ENCODE measurements around the gene CNTNAP2. TPM values are rescaled to one million over a fixed set of nuclear protein-coding genes. Genes with fewer than 3 reads are reported as not detected.

CNTNAP2 gene
- total and polyA plus RNA-seq, 2 of the 4 experiments (the other 2 are of a cell fraction): not detected

- no peak overlapping the region for H2BK5ac ChIP-seq (ENCODE audit: low read depth, low read length, poor library complexity, severe bottlenecking)
- no peak overlapping the region for H2BK120ac ChIP-seq (ENCODE audit: low read depth, low read length)
- H3K14ac ChIP-seq (replicated peaks; ENCODE audit: low read depth, low read length): no peak overlapping the region
- H3K27ac ChIP-seq (ENCODE audit: insufficient read depth, low read length): no peak overlapping the region
- H3K4me2 ChIP-seq (ENCODE audit: low read depth, low read length): no peak overlapping the region
- H3K9me3 ChIP-seq (ENCODE audit: control insufficient read depth, insufficient read depth, low read length): peaks cover 7% of the 10 kb centered on the region
- H3K9ac ChIP-seq (ENCODE audit: low read depth, low read length): no peak overlapping the region
- no peak overlapping the region for H3K23ac ChIP-seq (ENCODE audit: low read depth, low read length)
- no peaks in the 10 kb centered on the region for H3K79me1 ChIP-seq (ENCODE audit: low read depth in 1 of 2, low read length in 2 of 2)
- POLR2A ChIA-PET (ENCODE audit: unreplicated experiment): no interaction called here
- H2AFZ ChIP-seq (replicated peaks; ENCODE audit: low read length, poor library complexity): no peak overlapping the region
- H3K18ac ChIP-seq (ENCODE audit: low read depth, low read length): no peak overlapping the region
- no peak overlapping the region for H2BK15ac ChIP-seq (ENCODE audit: low read depth, low read length)
- BruUV-seq (replicated peaks): no TSS peak
- no peaks in the 10 kb centered on the region for H3K4me1 ChIP-seq (ENCODE audit: control insufficient read depth, insufficient read depth, low read length)
- DNase-seq: no peak
- no peak for ATAC-seq (ENCODE audit: low read depth)
- no CpG with 5 or more reads among the region's 2 CpGs for WGBS, 2 experiments (ENCODE audit: extremely low coverage in 2 of 2, insufficient read length in 1 of 2)
- TF ChIP-seq CEBPB (IDR thresholded peaks at IDR 0.05; ENCODE audit: low read depth, low read length): no peak
- H3K4me3 ChIP-seq (ENCODE audit: insufficient read depth, low read depth, low read length): no peak overlapping the region
- H3K27me3 ChIP-seq (ENCODE audit: control insufficient read depth, insufficient read depth, low read length): no peaks in the 10 kb centered on the region
- no peak overlapping the region for H4K91ac ChIP-seq (ENCODE audit: insufficient read depth, low read depth, low read length)
- intact Hi-C loops (cut with micrococcal nuclease) (no loop called here), dilution Hi-C loops (cut with HindIII; ENCODE audit: low sequenced_read_pairs, unreplicated experiment) (no loop called here), in situ Hi-C loops (cut with MboI; ENCODE audit: low sequenced_read_pairs) (no loop called here)
- H3K9me1 ChIP-seq (ENCODE audit: insufficient read depth, low read length): no peaks in the 10 kb centered on the region
- no peak overlapping the region for H4K5ac ChIP-seq (ENCODE audit: low read depth, low read length)
- H2AK5ac ChIP-seq (ENCODE audit: low read depth, low read length): no peak overlapping the region
- CTCF ChIA-PET: no interaction called here
- H4K8ac ChIP-seq (ENCODE audit: low read depth in 2 of 2, low read length in 2 of 2): no peak overlapping the region
- H3K36me3 ChIP-seq (ENCODE audit: control insufficient read depth, insufficient read depth, low read length): no peaks in the 10 kb centered on the region
- H4K20me1 ChIP-seq (ENCODE audit: insufficient read depth, low read length): no peaks in the 10 kb centered on the region
- H3K4ac ChIP-seq (ENCODE audit: low read depth, low read length): no peak overlapping the region
- H2BK20ac ChIP-seq (ENCODE audit: low read depth, low read length): no peak overlapping the region
- H3K56ac ChIP-seq (ENCODE audit: extremely low read depth, insufficient read depth, low read length): no peak overlapping the region
- H2AK9ac ChIP-seq (replicated peaks; ENCODE audit: low read depth, low read length, poor library complexity): no peak overlapping the region
Measured at GRCh38 chr7:147869456-147869855, 1752.9 kb downstream of the CNTNAP2 start.
